Activated T-cell treated with anti-CD3 and anti-CD28 coated beads, Interleukin-2, amount 50 U/mL, for 24 hours (primary cell): Measurements from ENCODE around the gene COX7A1.
"Not testable (repeated sequence)": the region's sequence is repeated elsewhere in the genome, so short reads cannot be mapped to it uniquely, and the experiment has no call there.

Source experiments
- DNase-seq: peaks from one replicate; pipeline ENCODE4 v3.0.0-alpha.2; 2020
- H3K27ac Mint-ChIP-seq: 2 replicates; pipeline ENCODE4 v1.8.0; 2020; ENCODE audit warnings: mild to moderate bottlenecking, mixed read lengths
- H3K27me3 Mint-ChIP-seq: 2 replicates; pipeline ENCODE4 v1.8.0; 2020; ENCODE audit warnings: mixed read lengths
- H3K36me3 Mint-ChIP-seq: 2 replicates; pipeline ENCODE4 v1.8.0; 2020; ENCODE audit warnings: low read depth, mixed read lengths
- H3K4me1 Mint-ChIP-seq: 2 replicates; pipeline ENCODE4 v1.8.0; 2020; ENCODE audit warnings: low read depth, mixed read lengths
- H3K4me3 Mint-ChIP-seq: 2 replicates; pipeline ENCODE4 v1.8.0; 2020; ENCODE audit warnings: mild to moderate bottlenecking, moderate library complexity, mixed read lengths
- H3K9me3 Mint-ChIP-seq: 2 replicates; pipeline ENCODE4 v1.8.0; 2020; ENCODE audit warnings: mixed read lengths

The COX7A1 gene

GRCh38 chr19:36152352-36153091, at the start of gene COX7A1:
Gene COX7A1 (minus strand): TSS chr19:36152447. CDS start chr19:36152407, 40 bp downstream.
- DNase-seq, result no peak
- peaks cover 3% of the 10 kb centered on the region for H3K4me1 Mint-ChIP-seq
- peaks cover 45% of the 10 kb centered on the region for H3K36me3 Mint-ChIP-seq
- no peak within 1 kb of the TSS for H3K4me3 Mint-ChIP-seq
- H3K27ac Mint-ChIP-seq, result no peak within 1 kb of the TSS
- H3K9me3 Mint-ChIP-seq, result no peaks in the 10 kb centered on the region
- no peaks in the 10 kb centered on the region for H3K27me3 Mint-ChIP-seq

DNA sequence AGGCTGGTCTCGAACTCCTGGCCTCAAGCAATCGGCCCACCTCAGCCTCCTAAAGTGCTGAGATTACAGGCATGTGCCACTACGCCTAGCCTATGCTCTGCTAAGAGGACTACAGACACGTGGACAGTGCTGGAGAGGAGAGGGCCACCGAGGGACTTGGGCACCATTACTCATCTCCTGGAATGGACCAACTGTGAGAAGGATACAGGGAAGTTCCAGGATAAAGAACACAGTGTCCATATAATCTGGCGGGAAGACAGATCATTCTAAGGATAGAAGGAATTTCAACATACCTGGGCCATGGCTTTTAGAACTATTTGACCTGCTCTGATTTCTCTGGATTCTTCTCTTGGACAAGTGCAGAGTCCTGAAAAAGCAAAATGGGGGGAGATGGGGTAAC, 49.4 kb upstream of the COX7A1 start:
- Mint-ChIP-seq H3K4me3 (no peak overlapping the region), H3K27me3 (no peaks in the 10 kb centered on the region), H3K4me1 (no peaks in the 10 kb centered on the region), H3K9me3 (no peaks in the 10 kb centered on the region), H3K36me3 (peaks cover 22% of the 10 kb centered on the region), H3K27ac (no peak overlapping the region)
- DNase-seq, result no peak

DNA sequence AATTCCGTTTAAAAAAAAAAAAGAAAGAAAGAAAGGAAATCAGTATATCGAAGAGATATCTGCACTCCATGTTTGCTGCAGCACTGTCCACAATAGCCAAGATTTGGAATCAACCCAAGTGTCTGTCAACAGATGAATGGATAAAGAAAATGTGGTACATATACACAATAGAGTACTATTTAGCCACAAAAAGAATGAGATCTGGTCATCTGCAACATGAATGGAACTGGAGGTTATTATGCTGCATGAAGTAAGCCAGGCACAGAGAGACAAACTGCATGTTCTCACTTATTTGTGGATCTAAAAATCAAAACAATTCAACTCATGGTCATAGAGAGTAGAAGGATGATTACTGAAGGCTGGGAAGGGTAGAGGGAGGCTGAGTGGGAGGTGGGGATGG, 45.9 kb upstream of the COX7A1 start:
- H3K27ac Mint-ChIP-seq, result no peak overlapping the region
- H3K9me3 Mint-ChIP-seq, result no peaks in the 10 kb centered on the region
- DNase-seq, result no peak
- H3K36me3 Mint-ChIP-seq, result peaks cover 40% of the 10 kb centered on the region
- no peak overlapping the region for H3K4me3 Mint-ChIP-seq
- no peaks in the 10 kb centered on the region for H3K4me1 Mint-ChIP-seq
- H3K27me3 Mint-ChIP-seq, result no peaks in the 10 kb centered on the region

- Mint-ChIP-seq H3K36me3 (peaks cover 42% of the 10 kb centered on the region), H3K4me3 (no peak overlapping the region), H3K27me3 (no peaks in the 10 kb centered on the region), H3K4me1 (no peaks in the 10 kb centered on the region), H3K9me3 (no peaks in the 10 kb centered on the region), H3K27ac (no peak overlapping the region)
- no peak for DNase-seq
Measured at GRCh38 chr19:36196249-36196648, 44.0 kb upstream of the COX7A1 start.

DNA sequence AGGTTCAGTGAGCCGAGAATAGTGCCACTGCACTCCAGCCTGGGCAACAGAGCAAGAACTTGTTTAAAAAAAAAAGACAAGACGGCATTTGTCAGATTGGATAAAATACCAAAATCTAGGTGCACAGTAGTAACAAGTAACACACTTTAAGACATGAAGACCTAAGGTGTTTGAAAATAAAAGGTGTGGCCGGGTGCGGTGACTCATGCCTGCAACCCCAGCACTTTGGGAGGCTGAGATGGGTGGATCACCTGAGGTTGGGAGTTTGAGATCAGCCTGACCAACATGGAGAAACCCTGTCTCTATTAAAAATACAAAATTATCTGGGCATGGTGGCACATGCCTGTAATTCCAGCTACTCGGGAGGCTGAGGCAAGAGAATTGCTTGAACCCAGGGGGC, 34.5 kb upstream of the COX7A1 start:
- not testable (repeated sequence) for H3K27ac Mint-ChIP-seq, H3K27me3 Mint-ChIP-seq, DNase-seq, H3K4me3 Mint-ChIP-seq, H3K4me1 Mint-ChIP-seq, H3K9me3 Mint-ChIP-seq
- H3K36me3 Mint-ChIP-seq, result peaks cover 30% of the 10 kb centered on the region

GRCh38 chr19:36183245-36183628, 31.0 kb upstream of the COX7A1 start:
- no peak for DNase-seq
- no peak overlapping the region for H3K4me3 Mint-ChIP-seq
- H3K36me3 Mint-ChIP-seq, result peaks cover 20% of the 10 kb centered on the region
- H3K4me1 Mint-ChIP-seq, result no peaks in the 10 kb centered on the region
- no peaks in the 10 kb centered on the region for H3K9me3 Mint-ChIP-seq
- no peaks in the 10 kb centered on the region for H3K27me3 Mint-ChIP-seq
- H3K27ac Mint-ChIP-seq, result no peak overlapping the region

- H3K4me3 Mint-ChIP-seq, result no peak overlapping the region
- H3K9me3 Mint-ChIP-seq, result no peaks in the 10 kb centered on the region
- no peak overlapping the region for H3K27ac Mint-ChIP-seq
- DNase-seq, result no peak
- H3K36me3 Mint-ChIP-seq, result peaks cover 20% of the 10 kb centered on the region
- H3K4me1 Mint-ChIP-seq, result no peaks in the 10 kb centered on the region
- no peaks in the 10 kb centered on the region for H3K27me3 Mint-ChIP-seq
Measured at GRCh38 chr19:36182612-36183244, 30.5 kb upstream of the COX7A1 start.

- not testable (repeated sequence) for H3K27ac Mint-ChIP-seq, H3K27me3 Mint-ChIP-seq
Measured at GRCh38 chr19:36179077-36179476, 26.8 kb upstream of the COX7A1 start.

DNA sequence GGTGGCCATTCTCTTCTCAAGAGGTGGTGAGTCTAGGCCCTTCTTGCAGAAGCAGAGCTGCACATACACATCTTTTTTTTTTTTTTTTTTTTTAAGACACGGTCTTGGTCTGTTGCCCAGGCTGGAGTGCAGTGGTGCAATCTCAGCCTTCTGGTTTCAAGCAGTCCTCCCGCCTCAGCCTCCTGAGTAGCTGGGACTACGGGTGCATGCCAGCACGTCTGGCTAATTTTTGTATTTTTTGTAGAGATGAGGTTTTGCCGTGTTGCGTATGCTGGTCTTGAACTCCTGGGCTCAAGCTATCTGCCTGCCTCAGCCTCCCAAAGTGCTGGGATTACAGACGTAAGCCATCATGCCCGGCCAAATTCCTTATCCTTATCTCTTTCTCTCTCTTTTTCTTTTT, 21.6 kb upstream of the COX7A1 start:
- not testable (repeated sequence) for H3K4me1 Mint-ChIP-seq, H3K4me3 Mint-ChIP-seq, DNase-seq, H3K36me3 Mint-ChIP-seq, H3K9me3 Mint-ChIP-seq, H3K27me3 Mint-ChIP-seq, H3K27ac Mint-ChIP-seq

More at GRCh38 chr19:36179077-36179476, 26.8 kb upstream of the COX7A1 start:
- peaks cover 18% of the 10 kb centered on the region for H3K36me3 Mint-ChIP-seq
- not testable (repeated sequence) for DNase-seq, H3K4me1 Mint-ChIP-seq, H3K4me3 Mint-ChIP-seq, H3K9me3 Mint-ChIP-seq

DNA sequence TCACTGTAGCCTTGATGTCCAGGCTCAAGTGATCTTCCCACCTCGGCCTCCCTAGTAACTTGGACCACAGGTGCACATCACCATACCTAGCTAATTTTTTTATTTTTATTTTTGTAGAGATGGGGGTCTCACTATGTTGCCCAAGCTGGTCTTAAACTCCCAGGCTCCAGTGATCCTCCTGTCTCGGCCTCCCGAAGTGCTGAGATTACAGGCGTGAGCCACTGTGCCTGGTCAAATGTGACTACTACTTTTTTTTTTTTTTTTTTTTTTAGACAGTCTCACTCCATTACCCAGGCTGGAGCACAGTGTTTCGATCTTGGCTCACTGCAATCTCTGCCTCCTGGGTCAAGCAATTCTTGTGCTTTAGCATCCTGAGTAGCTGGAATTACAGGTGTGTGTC, 20.6 kb upstream of the COX7A1 start:
- H3K9me3 Mint-ChIP-seq, result no peaks in the 10 kb centered on the region
- no peak for DNase-seq
- H3K36me3 Mint-ChIP-seq, result no peaks in the 10 kb centered on the region
- H3K27me3 Mint-ChIP-seq, result no peaks in the 10 kb centered on the region
- no peak overlapping the region for H3K27ac Mint-ChIP-seq
- peaks cover 4% of the 10 kb centered on the region for H3K4me1 Mint-ChIP-seq
- H3K4me3 Mint-ChIP-seq, result no peak overlapping the region

GRCh38 chr19:36169084-36169760, 17.0 kb upstream of the COX7A1 start:
- H3K27me3 Mint-ChIP-seq, result no peaks in the 10 kb centered on the region
- H3K36me3 Mint-ChIP-seq, result no peaks in the 10 kb centered on the region
- peaks cover 4% of the 10 kb centered on the region for H3K4me1 Mint-ChIP-seq
- H3K27ac Mint-ChIP-seq, result no peak overlapping the region
- H3K9me3 Mint-ChIP-seq, result no peaks in the 10 kb centered on the region
- H3K4me3 Mint-ChIP-seq, result no peak overlapping the region
- no peak for DNase-seq

DNA sequence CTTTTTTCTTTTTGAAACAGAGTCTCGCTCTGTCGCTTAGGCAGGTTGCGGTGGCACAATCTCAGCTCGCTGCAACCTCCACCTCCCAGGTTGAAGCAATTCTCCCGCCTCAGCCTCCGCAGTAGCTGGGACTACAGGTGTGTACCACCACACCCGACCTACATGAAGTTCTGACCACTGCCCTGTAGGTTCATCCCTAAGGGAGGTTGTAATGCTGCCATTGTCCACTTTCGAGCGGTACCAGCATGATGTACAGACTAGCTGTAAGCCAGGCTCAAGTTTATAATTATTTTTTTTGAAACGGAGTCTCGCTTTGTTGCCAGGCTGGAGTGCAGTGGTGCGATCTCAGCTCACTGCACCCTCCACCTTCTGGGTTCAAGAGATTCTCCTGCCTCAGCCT, 11.6 kb upstream of the COX7A1 start:
- no peak overlapping the region for H3K4me3 Mint-ChIP-seq
- peaks cover 3% of the 10 kb centered on the region for H3K36me3 Mint-ChIP-seq
- H3K4me1 Mint-ChIP-seq, result no peaks in the 10 kb centered on the region
- no peaks in the 10 kb centered on the region for H3K27me3 Mint-ChIP-seq
- no peak for DNase-seq
- H3K27ac Mint-ChIP-seq, result no peak overlapping the region
- H3K9me3 Mint-ChIP-seq, result no peaks in the 10 kb centered on the region

DNA sequence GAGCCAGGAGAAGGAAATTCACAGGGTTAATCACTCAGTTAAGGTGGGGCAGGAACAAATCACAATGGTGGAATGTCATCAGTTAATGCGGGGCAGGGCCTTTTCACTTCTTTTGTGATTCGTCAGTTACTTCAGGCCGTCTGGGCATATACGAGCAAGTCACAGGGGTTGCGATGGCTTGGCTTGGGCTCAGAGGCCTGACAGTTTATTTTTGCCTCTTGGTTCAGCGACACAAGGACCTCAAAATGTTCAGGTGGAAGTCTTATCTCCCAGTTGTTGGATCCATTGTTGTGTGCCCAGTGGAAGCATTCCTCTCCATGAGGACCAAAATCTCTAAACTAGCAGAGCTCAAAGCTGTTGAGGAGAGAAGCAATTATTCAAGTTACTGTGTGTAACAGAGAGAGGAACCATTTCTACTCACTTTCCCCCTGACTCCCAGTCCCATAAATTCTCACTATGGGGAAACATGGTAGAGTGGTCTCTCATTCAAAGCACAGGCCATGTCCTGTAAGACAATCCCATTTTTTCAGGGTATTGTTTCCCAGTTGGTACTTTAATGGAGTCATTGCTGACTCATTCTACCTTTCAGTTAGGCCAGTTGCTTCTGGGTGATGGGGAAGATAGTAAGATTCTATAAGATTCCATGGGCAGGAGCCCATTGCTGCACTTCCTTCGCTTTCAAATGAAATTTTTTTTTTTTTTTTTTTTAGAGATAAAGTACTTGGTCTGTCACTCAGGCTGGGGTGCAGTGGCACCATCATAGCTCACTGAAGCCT, 8.8 kb upstream of the COX7A1 start:
- Mint-ChIP-seq H3K27ac (no peak overlapping the region), H3K4me1 (no peaks in the 10 kb centered on the region), H3K4me3 (no peak overlapping the region), H3K9me3 (no peaks in the 10 kb centered on the region), H3K36me3 (peaks cover 3% of the 10 kb centered on the region), H3K27me3 (no peaks in the 10 kb centered on the region)
- DNase-seq, result no peak

DNA sequence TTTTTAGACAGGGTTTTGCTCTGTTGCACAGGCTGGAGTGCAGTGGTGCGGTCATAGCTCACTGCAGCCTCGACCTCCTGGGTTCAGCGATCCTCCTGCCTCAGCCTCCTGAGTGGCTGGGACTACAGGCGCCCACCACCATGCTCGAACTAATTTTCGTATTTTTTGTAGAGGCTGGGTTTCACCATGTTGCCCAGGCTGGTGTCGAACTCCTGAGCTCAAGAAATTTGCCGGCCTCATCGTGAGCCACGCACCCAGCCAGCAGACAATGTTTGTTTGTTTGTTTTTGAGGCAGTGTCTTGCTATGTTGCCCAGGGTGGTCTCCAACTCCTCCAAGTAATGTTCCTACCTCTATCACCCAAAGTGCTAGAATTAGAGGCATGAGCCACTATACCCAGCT, 879 bp upstream of the COX7A1 start:
- no peak for DNase-seq
- Mint-ChIP-seq H3K27me3 (no peaks in the 10 kb centered on the region), H3K27ac (no peak overlapping the region), H3K4me1 (peaks cover 3% of the 10 kb centered on the region), H3K36me3 (peaks cover 39% of the 10 kb centered on the region), H3K4me3 (no peak overlapping the region), H3K9me3 (no peaks in the 10 kb centered on the region)

DNA sequence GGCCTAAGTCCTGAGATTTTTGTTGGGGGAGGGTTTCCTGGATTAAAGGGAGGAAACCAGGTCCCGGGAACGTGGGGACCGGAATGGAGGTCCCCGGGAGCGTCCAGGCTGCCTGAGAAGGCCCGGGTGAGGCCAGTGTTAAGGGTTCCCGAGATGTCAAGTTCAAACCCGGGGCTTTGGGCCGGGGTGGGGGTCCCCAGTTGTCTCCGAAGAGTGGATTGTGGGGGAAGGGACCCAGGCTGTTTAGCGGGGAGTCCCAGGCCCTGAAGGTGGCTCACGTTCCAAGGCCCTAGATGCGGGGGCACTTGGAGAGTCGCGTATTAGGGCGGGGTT, 262 bp downstream of the COX7A1 start:
- no peak overlapping the region for H3K4me3 Mint-ChIP-seq
- H3K9me3 Mint-ChIP-seq, result no peaks in the 10 kb centered on the region
- peaks cover 3% of the 10 kb centered on the region for H3K4me1 Mint-ChIP-seq
- H3K27me3 Mint-ChIP-seq, result no peaks in the 10 kb centered on the region
- H3K27ac Mint-ChIP-seq, result no peak overlapping the region
- H3K36me3 Mint-ChIP-seq, result peaks cover 50% of the 10 kb centered on the region
- no peak for DNase-seq
